Measurements from ENCODE around the gene CDC45.

The CDC45 gene

DNA sequence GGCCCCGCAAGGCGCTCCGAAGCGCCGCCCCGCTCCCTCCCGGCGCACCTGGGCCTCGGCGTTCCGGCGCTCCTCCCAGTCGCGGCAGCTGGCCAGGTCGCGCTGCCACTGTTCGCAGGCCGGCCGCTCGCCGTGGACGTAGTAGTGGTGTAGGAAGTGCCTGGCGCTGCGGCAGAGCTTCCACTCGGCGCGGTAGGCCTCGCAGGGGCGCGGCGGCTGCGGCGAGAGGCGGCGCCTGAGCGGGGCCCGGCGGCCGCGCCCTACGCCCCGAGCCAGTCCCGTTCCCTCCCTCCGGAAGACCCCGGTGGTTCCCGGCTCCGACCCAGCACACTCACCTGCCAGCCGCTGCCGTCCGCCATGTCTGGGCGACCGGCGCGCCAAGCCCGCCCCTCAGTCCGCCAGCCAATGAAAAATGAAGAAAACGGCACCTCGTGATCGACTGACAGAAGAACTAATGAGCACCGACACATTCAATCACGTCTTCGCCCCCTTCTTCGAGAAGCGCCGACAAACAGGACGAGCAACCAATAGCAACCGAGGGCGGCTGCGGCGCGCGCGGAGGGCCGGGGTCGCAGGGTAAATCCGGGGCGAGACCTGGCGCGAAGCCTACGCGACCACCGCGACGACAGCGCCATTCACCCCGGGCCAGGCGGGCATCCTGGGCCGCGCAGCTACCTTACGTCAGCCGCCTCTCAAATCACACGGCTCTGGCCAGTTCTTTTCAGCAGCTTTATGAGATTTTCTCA lies 32.2 kb upstream of the CDC45 start, which contains the start of gene C22orf39:
Gene C22orf39, minus strand, starts transcription at position 382 of the 746 bp plus-strand sequence. Its CDS starts 23 bp downstream, at position 359.
- TF ChIP-seq, protein P1, sequence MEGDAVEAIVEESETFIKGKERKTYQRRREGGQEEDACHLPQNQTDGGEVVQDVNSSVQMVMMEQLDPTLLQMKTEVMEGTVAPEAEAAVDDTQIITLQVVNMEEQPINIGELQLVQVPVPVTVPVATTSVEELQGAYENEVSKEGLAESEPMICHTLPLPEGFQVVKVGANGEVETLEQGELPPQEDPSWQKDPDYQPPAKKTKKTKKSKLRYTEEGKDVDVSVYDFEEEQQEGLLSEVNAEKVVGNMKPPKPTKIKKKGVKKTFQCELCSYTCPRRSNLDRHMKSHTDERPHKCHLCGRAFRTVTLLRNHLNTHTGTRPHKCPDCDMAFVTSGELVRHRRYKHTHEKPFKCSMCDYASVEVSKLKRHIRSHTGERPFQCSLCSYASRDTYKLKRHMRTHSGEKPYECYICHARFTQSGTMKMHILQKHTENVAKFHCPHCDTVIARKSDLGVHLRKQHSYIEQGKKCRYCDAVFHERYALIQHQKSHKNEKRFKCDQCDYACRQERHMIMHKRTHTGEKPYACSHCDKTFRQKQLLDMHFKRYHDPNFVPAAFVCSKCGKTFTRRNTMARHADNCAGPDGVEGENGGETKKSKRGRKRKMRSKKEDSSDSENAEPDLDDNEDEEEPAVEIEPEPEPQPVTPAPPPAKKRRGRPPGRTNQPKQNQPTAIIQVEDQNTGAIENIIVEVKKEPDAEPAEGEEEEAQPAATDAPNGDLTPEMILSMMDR (IDR thresholded peaks at IDR 0.05; ENCODE audit: insufficient read depth, low read length, poor library complexity, severe bottlenecking): no peak
- H3K36me3 ChIP-seq (ENCODE audit: control insufficient read depth, insufficient read depth, low read length): peaks cover 1% of the 10 kb centered on the region
- peak within 1 kb of the TSS; percentile 85 for H3K4me3 ChIP-seq (replicated peaks; ENCODE audit: low read depth, low read length)
- DNase-seq (ENCODE audit: extremely low read depth, insufficient read length): peak; percentile 92
- H3K27me3 ChIP-seq (replicated peaks; ENCODE audit: control insufficient read depth, insufficient read depth, low read length): no peaks in the 10 kb centered on the region

GRCh38 chr22:19448076-19448607 lies 31.6 kb upstream of the CDC45 start:
- no peak for DNase-seq (ENCODE audit: extremely low read depth, insufficient read length)
- Histone ChIP-seq H3K36me3 (ENCODE audit: control insufficient read depth, insufficient read depth, low read length) (peaks cover 1% of the 10 kb centered on the region), H3K27me3 (replicated peaks; ENCODE audit: control insufficient read depth, insufficient read depth, low read length) (no peaks in the 10 kb centered on the region), H3K4me3 (replicated peaks; ENCODE audit: low read depth, low read length) (peak overlapping the region; percentile 85)
- TF ChIP-seq, protein P1 (IDR thresholded peaks at IDR 0.05; ENCODE audit: insufficient read depth, low read length, poor library complexity, severe bottlenecking): no peak

DNA sequence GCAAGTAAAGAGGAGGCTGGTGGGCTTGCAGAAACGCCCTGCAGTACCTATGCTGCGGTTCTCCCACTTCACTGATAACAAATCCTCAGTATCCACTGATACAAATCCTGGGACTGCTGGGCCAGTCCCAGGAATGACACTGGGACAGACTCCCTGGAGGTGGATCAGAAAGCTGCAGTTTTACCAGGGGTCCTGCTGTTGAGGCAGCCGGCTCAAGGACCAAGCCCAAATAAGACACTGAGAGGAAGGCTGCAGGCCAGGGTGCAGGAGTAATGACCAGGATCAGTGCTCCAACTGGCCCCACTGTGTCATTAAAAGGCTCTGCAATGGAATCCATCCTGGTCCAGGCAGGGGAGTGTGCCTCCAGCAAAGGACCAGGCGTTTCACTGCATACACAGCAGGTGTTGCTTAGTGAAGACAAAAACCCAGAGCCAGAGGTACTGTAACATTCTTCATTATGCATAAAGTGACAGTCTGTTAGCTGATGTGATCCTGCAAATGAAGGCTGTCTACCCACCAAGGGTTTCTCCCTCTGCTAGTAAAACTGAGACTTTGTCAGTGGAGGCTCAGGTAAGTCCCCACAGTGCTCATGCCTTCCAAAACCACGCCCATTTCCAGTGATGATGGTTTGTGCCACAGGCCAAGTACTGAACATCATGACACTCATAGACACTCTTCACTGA lies 30.8 kb upstream of the CDC45 start:
- H3K4me3 ChIP-seq (replicated peaks; ENCODE audit: low read depth, low read length): peak overlapping the region; percentile 85
- H3K36me3 ChIP-seq (ENCODE audit: control insufficient read depth, insufficient read depth, low read length): peaks cover 8% of the 10 kb centered on the region
- TF ChIP-seq, protein P1 (IDR thresholded peaks at IDR 0.05; ENCODE audit: insufficient read depth, low read length, poor library complexity, severe bottlenecking): no peak
- no peaks in the 10 kb centered on the region for H3K27me3 ChIP-seq (replicated peaks; ENCODE audit: control insufficient read depth, insufficient read depth, low read length)
- peak; percentile 37 for DNase-seq (ENCODE audit: extremely low read depth, insufficient read length)

GRCh38 chr22:19449422-19449767 lies 30.3 kb upstream of the CDC45 start:
- TF ChIP-seq, protein P1 (IDR thresholded peaks at IDR 0.05; ENCODE audit: insufficient read depth, low read length, poor library complexity, severe bottlenecking): no peak
- H3K4me3 ChIP-seq (replicated peaks; ENCODE audit: low read depth, low read length): no peak overlapping the region
- peaks cover 13% of the 10 kb centered on the region for H3K36me3 ChIP-seq (ENCODE audit: control insufficient read depth, insufficient read depth, low read length)

GRCh38 chr22:19450363-19451175 lies 29.2 kb upstream of the CDC45 start:
- Histone ChIP-seq H3K36me3 (ENCODE audit: control insufficient read depth, insufficient read depth, low read length) (peaks cover 21% of the 10 kb centered on the region), H3K27me3 (replicated peaks; ENCODE audit: control insufficient read depth, insufficient read depth, low read length) (no peaks in the 10 kb centered on the region)
- TF ChIP-seq, protein P1 (IDR thresholded peaks at IDR 0.05; ENCODE audit: insufficient read depth, low read length, poor library complexity, severe bottlenecking): no peak

More at GRCh38 chr22:19449422-19449767, 30.3 kb upstream of the CDC45 start:
- DNase-seq (ENCODE audit: extremely low read depth, insufficient read length): no peak
- H3K27me3 ChIP-seq (replicated peaks; ENCODE audit: control insufficient read depth, insufficient read depth, low read length): no peaks in the 10 kb centered on the region

More at GRCh38 chr22:19450363-19451175, 29.2 kb upstream of the CDC45 start:
- DNase-seq (ENCODE audit: extremely low read depth, insufficient read length): no peak
- no peak overlapping the region for H3K4me3 ChIP-seq (replicated peaks; ENCODE audit: low read depth, low read length)

Data from GM06990 (cell line).